IPS DF 6.9 (cell line): ENCODE data around the gene FGF14.

Experiments
- DNase-seq: peaks from one replicate; pipeline ENCODE4 v3.0.0-alpha.2; 2013; ENCODE audit warnings: low read depth, low spot score
- H3K27ac ChIP-seq: one replicate; pipeline ENCODE4 v1.5.1; 2013; ENCODE audit warnings: low read length, control low read depth
- H3K27me3 ChIP-seq: 2 replicates; pipeline ENCODE4 v1.6.1; 2013; ENCODE audit warnings: mild to moderate bottlenecking, low read length; ENCODE audit not compliant: control insufficient read depth, insufficient read depth
- H3K36me3 ChIP-seq: 2 replicates; pipeline ENCODE4 v1.6.1; 2013; ENCODE audit warnings: low read length; ENCODE audit not compliant: control insufficient read depth, insufficient read depth
- H3K4me1 ChIP-seq: 2 replicates; pipeline ENCODE4 v1.6.1; 2013; ENCODE audit warnings: low read length; ENCODE audit not compliant: control insufficient read depth, insufficient read depth
- H3K4me3 ChIP-seq: 2 replicates; pipeline ENCODE4 v1.5.1; 2013; ENCODE audit warnings: mild to moderate bottlenecking, low read length
- H3K9me3 ChIP-seq: 2 replicates; pipeline ENCODE4 v1.6.1; 2013; ENCODE audit warnings: low read length, inconsistent platforms; ENCODE audit not compliant: control insufficient read depth, insufficient read depth
- WGBS: extraction: QIAGEN DNeasy Blood & Tissue Kit; methylation state at CpG from one replicate; pipeline ENCODE4 v1.1.7; 2013; ENCODE audit warnings: mixed read lengths, missing lambda C conversion rate; ENCODE audit not compliant: insufficient read length, insufficient coverage; 5-methylcytosine and 5-hydroxymethylcytosine counted together

Gene FGF14

DNA sequence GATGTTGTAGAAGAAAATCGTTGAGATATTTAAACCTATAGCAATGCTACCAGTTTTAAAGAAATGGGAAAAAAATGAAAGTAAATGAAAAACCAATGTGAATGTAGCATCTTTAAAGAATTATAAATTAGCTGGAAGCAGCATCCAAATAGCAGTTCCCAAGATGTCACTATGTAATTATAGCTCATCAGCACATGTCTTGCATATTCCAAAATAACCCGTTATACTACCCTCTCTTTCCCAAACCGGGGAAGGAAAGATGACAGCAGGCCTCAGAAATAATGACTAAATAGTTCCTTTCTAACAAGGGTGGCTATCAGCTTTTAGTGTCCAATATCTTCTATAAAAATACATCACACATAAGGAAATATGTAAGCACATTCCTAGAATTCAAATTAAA lies 140.5 kb downstream of the FGF14 start:
- no peak for DNase-seq
- Histone ChIP-seq H3K27ac (no peak overlapping the region), H3K27me3 (no peaks in the 10 kb centered on the region), H3K4me1 (no peaks in the 10 kb centered on the region), H3K9me3 (no peaks in the 10 kb centered on the region), H3K36me3 (no peaks in the 10 kb centered on the region), H3K4me3 (no peak overlapping the region)
- WGBS = no CpG with 5 or more reads among the region's 3 CpGs

DNA sequence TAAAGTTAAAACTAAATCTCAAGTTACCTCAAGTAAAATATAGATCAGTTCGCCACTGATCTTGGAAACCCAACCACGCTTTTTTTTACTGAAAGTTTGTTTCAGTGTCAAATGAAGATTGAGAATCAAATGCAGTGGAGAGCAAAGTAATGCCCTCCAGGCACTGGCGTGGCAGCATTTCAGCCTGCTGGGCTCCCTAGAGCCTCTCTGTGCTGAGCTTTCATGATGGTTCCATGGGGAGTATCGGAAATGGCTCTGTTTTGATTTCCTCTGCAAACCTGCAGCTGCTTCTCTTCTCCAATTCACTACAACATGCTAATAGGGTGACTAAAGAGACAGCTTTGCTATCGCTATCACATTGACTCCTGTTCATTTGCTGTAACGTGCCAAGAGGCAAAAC lies 141.6 kb downstream of the FGF14 start:
- Histone ChIP-seq H3K27ac (no peak overlapping the region), H3K9me3 (no peaks in the 10 kb centered on the region), H3K27me3 (no peaks in the 10 kb centered on the region), H3K4me1 (no peaks in the 10 kb centered on the region), H3K36me3 (no peaks in the 10 kb centered on the region), H3K4me3 (no peak overlapping the region)
- WGBS = no CpG with 5 or more reads among the region's 6 CpGs
- DNase-seq = no peak

DNA sequence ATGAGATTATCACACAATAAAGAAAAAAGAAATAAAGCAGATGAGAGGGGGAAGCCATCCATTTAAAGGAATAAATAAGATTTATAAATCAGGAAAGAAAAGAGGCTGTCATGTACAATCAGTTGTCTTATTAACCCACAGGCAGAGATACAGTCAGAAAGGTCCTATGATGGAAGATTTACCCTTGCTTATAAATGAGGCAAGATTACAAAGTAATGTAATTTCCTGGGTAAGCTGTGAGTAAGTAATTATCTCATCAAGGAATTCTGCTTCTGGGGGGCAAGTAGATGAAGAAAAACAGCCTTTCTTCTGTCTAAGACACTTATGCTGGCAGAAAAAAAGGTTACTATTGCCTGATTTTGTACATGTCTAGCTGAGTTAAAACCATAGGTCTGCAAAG lies 146.4 kb downstream of the FGF14 start:
- H3K9me3 ChIP-seq = no peaks in the 10 kb centered on the region
- no peaks in the 10 kb centered on the region for H3K27me3 ChIP-seq
- H3K4me3 ChIP-seq = no peak overlapping the region
- no peaks in the 10 kb centered on the region for H3K36me3 ChIP-seq
- H3K4me1 ChIP-seq = no peaks in the 10 kb centered on the region
- no peak for DNase-seq
- H3K27ac ChIP-seq = no peak overlapping the region

DNA sequence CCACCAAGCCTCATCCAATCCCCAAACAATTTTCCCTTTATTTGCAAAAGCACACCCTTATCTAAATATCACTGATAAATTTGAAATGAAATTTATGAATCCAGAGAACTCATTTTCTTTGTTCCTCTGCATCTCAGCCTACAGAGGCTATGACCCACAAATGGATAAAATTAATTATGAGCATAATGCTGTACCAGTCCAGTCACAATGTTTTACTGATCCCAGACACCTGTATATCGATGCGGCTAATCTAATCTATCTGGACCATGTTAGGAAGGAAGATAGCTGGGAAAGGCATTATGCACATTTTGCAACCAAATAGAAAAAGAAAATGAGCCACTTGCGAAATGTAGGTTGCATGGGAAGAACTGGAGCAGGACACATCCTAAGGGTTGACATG lies 150.0 kb downstream of the FGF14 start:
- Histone ChIP-seq H3K4me3 (no peak overlapping the region), H3K27ac (no peak overlapping the region), H3K4me1 (no peaks in the 10 kb centered on the region), H3K9me3 (no peaks in the 10 kb centered on the region), H3K27me3 (no peaks in the 10 kb centered on the region), H3K36me3 (no peaks in the 10 kb centered on the region)
- DNase-seq = no peak
- WGBS = no CpG with 5 or more reads among the region's 3 CpGs

DNA sequence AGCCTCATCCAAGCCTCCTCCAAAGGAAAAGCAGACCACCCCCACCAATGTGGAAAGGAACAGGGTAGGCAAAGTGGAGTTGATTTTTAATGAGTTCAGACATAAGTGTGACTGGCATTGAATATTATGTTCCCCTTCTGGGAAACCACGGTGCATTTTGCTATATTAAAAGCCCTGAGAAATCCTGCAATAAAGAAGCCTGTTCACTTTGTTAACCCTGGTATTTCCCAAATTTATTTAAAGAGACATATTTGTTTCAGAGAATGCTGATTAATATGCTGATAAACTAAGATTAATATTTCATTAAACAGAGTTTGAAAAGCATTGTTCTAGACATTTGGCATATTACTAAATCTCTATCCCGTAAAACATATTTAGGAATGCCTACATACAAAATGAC lies 151.4 kb downstream of the FGF14 start:
- WGBS = no CpG with 5 or more reads among the region's 2 CpGs
- no peak overlapping the region for H3K27ac ChIP-seq
- no peak overlapping the region for H3K4me3 ChIP-seq
- H3K9me3 ChIP-seq = no peaks in the 10 kb centered on the region
- no peaks in the 10 kb centered on the region for H3K4me1 ChIP-seq
- DNase-seq = no peak
- no peaks in the 10 kb centered on the region for H3K27me3 ChIP-seq
- H3K36me3 ChIP-seq = no peaks in the 10 kb centered on the region

DNA sequence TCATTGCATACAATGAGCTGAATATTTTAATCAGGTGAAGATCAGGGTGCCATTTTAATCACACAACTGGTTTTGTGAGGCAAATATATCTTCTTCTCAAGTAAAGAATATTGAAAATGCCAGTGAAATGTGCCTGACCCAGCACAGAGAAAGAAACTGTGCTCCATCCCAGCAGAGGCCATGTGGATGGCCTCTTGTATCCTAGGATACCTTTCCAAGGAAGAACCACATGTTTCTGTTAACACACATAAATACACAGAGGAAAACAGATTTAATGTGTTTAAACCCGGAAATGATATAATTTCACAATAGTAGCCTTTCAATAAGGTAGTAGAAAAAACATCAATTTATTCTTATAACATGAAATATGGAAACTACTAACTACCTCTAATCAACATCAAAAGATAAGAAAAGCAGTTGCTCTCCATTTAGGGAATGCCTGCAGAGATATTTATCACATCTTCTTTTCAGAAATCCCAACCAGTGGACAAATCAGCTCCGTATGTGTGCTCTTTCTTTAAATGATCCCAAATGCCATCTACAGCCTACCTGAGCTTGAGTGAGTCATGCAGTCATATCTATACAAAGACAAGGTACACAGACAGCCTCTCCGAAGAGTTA lies 157.1 kb downstream of the FGF14 start:
- Histone ChIP-seq H3K4me1 (no peaks in the 10 kb centered on the region), H3K27ac (no peak overlapping the region), H3K27me3 (no peaks in the 10 kb centered on the region), H3K9me3 (no peaks in the 10 kb centered on the region), H3K4me3 (no peak overlapping the region), H3K36me3 (no peaks in the 10 kb centered on the region)
- WGBS = no CpG with 5 or more reads among the region's 3 CpGs
- DNase-seq = no peak

DNA sequence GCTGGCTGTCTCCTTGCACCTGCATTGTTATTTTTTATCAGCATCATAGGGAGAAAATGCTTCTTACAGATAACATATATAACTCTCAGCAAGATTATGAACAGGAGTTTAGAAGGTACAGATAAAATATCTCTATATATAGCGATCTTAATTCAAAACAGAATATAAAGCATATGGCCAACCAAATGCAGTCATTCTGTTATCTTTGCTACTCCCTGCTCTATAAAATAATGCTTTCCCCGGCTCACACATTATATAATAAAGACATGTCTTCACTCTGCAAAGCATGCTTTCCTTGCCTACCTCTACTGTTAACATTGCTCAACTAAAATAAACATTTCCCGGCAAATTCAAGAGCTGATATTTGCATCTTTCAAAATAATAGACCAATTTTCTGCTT lies 161.7 kb downstream of the FGF14 start:
- Histone ChIP-seq H3K27me3 (no peaks in the 10 kb centered on the region), H3K9me3 (no peaks in the 10 kb centered on the region), H3K4me3 (no peak overlapping the region), H3K27ac (no peak overlapping the region), H3K36me3 (no peaks in the 10 kb centered on the region), H3K4me1 (no peaks in the 10 kb centered on the region)
- no CpG with 5 or more reads among the region's 3 CpGs for WGBS
- DNase-seq = no peak

DNA sequence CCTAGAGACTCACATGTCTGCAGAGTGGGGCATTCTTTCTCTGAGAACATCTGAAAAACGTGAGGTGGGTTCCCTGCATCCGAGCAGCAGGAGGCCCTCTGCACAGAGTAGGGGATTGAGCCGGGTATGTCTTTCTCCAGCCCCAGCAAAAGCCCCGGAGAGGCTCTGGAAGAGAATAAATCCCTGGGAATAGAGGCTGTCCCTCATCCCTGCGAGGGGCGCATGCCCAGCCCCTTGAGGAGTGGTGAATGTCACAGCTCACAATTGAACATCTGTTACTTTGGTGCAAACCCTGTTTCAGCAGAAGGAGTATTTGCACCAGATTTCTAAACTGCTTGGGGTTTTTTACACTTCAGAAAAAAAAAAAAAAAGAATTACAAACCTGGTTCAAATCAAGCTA lies 164.6 kb downstream of the FGF14 start:
- no peak for DNase-seq
- no peak overlapping the region for H3K4me3 ChIP-seq
- no CpG with 5 or more reads among the region's 6 CpGs for WGBS
- H3K36me3 ChIP-seq = no peaks in the 10 kb centered on the region
- H3K4me1 ChIP-seq = no peaks in the 10 kb centered on the region
- H3K27me3 ChIP-seq = no peaks in the 10 kb centered on the region
- H3K9me3 ChIP-seq = no peaks in the 10 kb centered on the region
- H3K27ac ChIP-seq = no peak overlapping the region

DNA sequence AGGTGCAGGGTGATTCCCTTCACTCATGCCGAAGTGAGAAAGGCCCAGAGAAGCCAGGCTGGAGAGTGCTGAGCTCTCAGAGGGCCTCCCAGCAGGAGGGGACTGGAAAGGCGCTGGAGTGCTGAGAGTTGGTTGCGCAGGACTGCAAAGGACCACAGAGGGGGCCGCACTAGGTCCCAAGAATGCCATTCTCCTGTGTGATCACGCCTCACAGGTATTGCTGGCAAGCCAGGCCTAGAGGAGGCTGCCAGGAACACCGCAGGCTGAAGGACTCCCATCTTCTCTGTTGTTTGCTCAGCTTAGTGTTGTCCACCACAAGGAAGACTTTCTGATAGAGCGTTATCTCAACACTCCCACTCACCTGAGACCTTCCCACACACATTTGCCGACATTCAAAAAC lies 165.0 kb downstream of the FGF14 start:
- Histone ChIP-seq H3K4me3 (no peak overlapping the region), H3K4me1 (no peaks in the 10 kb centered on the region), H3K36me3 (no peaks in the 10 kb centered on the region), H3K27me3 (no peaks in the 10 kb centered on the region), H3K9me3 (no peaks in the 10 kb centered on the region), H3K27ac (no peak overlapping the region)
- no CpG with 5 or more reads among the region's 8 CpGs for WGBS
- no peak for DNase-seq

DNA sequence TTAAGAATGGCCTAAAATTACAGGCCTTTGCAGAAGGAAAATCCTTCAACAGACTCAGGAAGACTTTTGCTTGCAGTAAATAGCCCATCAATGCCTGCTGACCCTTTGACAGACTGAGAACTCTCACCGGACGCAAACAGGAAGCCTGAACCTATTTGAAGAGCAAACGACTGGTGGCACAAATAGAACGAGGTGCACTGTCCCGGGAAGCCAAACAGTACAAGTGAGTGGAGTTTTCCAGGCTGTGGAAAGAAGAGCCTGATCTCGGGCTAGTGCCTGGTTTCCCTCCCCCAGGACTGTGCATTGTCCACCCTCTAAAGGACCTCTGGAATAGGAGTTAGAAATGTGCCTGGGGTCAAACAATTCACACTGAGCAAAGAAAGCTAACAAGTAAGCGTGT lies 165.5 kb downstream of the FGF14 start:
- Histone ChIP-seq H3K4me3 (no peak overlapping the region), H3K27ac (no peak overlapping the region), H3K36me3 (no peaks in the 10 kb centered on the region), H3K27me3 (no peaks in the 10 kb centered on the region), H3K4me1 (no peaks in the 10 kb centered on the region), H3K9me3 (no peaks in the 10 kb centered on the region)
- no CpG with 5 or more reads among the region's 7 CpGs for WGBS
- no peak for DNase-seq

DNA sequence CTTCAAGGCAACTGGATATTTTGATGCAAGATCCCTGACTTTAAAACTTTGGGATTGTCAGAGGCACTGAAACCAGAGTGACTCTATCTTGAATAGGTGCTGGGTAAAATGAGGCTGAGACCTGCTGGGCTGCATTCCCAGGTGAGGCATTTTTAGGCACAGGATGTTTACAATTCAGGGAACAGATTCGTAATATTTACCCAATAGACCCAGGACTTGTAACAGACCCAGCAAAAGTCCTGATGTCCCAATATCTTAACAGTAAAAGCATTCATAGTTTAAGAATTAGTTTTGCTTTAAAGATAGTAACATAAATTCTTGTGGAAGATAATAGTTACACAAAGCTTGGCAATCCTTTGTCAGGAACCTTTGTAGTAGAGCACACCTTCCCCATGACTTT lies 166.2 kb downstream of the FGF14 start:
- no CpG with 5 or more reads among the region's 1 CpG for WGBS
- Histone ChIP-seq H3K4me3 (no peak overlapping the region), H3K27me3 (no peaks in the 10 kb centered on the region)

More for the DNA sequence above, 166.2 kb downstream of the FGF14 start:
- H3K9me3 ChIP-seq = no peaks in the 10 kb centered on the region
- no peak overlapping the region for H3K27ac ChIP-seq
- H3K4me1 ChIP-seq = no peaks in the 10 kb centered on the region
- no peaks in the 10 kb centered on the region for H3K36me3 ChIP-seq
- no peak for DNase-seq
